HEK293 (cell line): Measurements from ENCODE around the gene MYO1G.

Experiments used
- CTCF ChIA-PET: fragments of 350-600 bp; formaldehyde crosslinking; extraction: SDS; loops from one replicate; lab custom pipeline; 2021; ENCODE audit warnings: antibody characterized with exemption; lab: Yijun Ruan, JAX
- POLR2A ChIA-PET: fragments of 300-600 bp; formaldehyde crosslinking; extraction: SDS; loops from one replicate; lab custom pipeline; 2020; ENCODE audit warnings: antibody characterized with exemption, inconsistent platforms; lab: Yijun Ruan, JAX
- H3K27ac ChIP-seq: fragments of 200-500 bp; sonication (Bioruptor generic); 2 replicates; pipeline ENCODE4 v1.5.1; 2014; ENCODE audit warnings: low read depth, low read length, control low read depth, inconsistent platforms; ENCODE audit errors: extremely low read depth
- H3K36me3 ChIP-seq, 2 experiments: fragments of 200-500 bp in 1 of 2; sonication (Bioruptor generic) in 1 of 2; 1 replicate in 1 of 2; 2 replicates in 1 of 2; pipeline ENCODE4 v1.5.1; 2014 to 2017; ENCODE audit warnings: inconsistent platforms in 2 of 2, low read length in 2 of 2; ENCODE audit not compliant: control insufficient read depth in 2 of 2, insufficient read depth in 1 of 2
- H3K4me1 ChIP-seq: fragments of 200-500 bp; sonication (Bioruptor generic); 2 replicates; pipeline ENCODE4 v1.5.1; 2014; ENCODE audit warnings: mild to moderate bottlenecking, low read length, inconsistent platforms; ENCODE audit not compliant: control insufficient read depth, insufficient read depth
- H3K4me3 ChIP-seq: 2 replicates; pipeline ENCODE4 v1.5.1; 2011; ENCODE audit warnings: low read depth, mild to moderate bottlenecking, control low read depth, low read length, moderate library complexity
- H3K9me3 ChIP-seq: fragments of 200-500 bp; sonication (Bioruptor generic); 2 replicates; pipeline ENCODE4 v1.5.1; 2014; ENCODE audit warnings: low read depth, low read length, inconsistent platforms; ENCODE audit not compliant: control insufficient read depth, insufficient read depth
- BCL6B ChIP-seq: fragments of 450-650 bp; formaldehyde crosslinking; IDR thresholded peaks from 2 replicates; pipeline ENCODE4 v1.5.1; 2017; ENCODE audit warnings: missing biosample characterization, missing genetic modification characterization
- HIC1 ChIP-seq: fragments of 450-650 bp; formaldehyde crosslinking; IDR thresholded peaks from 2 replicates; pipeline ENCODE4 v1.5.1; 2016; ENCODE audit warnings: missing biosample characterization, missing genetic modification characterization
- HOXD13 ChIP-seq: sonication (generic); formaldehyde crosslinking; IDR thresholded peaks from 2 replicates; pipeline ENCODE4 v1.8.0; 2022; ENCODE audit warnings: missing genetic modification reagents, borderline replicate concordance
- KLF10 ChIP-seq: fragments of 450-650 bp; IDR thresholded peaks from 2 replicates; pipeline ENCODE4 v1.5.1; 2018; ENCODE audit warnings: missing biosample characterization, mild to moderate bottlenecking, missing genetic modification characterization
- ZBTB48 ChIP-seq: fragments of 450-650 bp; formaldehyde crosslinking; IDR thresholded peaks from 2 replicates; pipeline ENCODE4 v1.5.1; 2016; ENCODE audit warnings: missing biosample characterization, missing genetic modification characterization
- ZBTB8A ChIP-seq: fragments of 450-650 bp; formaldehyde crosslinking; IDR thresholded peaks from 2 replicates; pipeline ENCODE4 v1.5.1; 2016; ENCODE audit warnings: missing biosample characterization, missing genetic modification characterization
- ZFP3 ChIP-seq: fragments of 450-650 bp; formaldehyde crosslinking; IDR thresholded peaks from 2 replicates; pipeline ENCODE4 v1.5.1; 2016; ENCODE audit warnings: low read depth, missing biosample characterization, missing genetic modification characterization
- ZNF112 ChIP-seq: fragments of 450-650 bp; formaldehyde crosslinking; IDR thresholded peaks from 2 replicates; pipeline ENCODE4 v1.5.0; 2017; ENCODE audit warnings: missing biosample characterization, missing genetic modification characterization
- ZNF2 ChIP-seq: fragments of 450-650 bp; formaldehyde crosslinking; IDR thresholded peaks from 2 replicates; pipeline ENCODE4 v1.5.1; 2016; ENCODE audit warnings: missing biosample characterization, missing genetic modification characterization
- ZNF221 ChIP-seq: fragments of 450-650 bp; formaldehyde crosslinking; IDR thresholded peaks from 2 replicates; pipeline ENCODE4 v1.5.1; 2017; ENCODE audit warnings: missing biosample characterization, missing genetic modification characterization, borderline replicate concordance
- ZNF449 ChIP-seq: fragments of 450-650 bp; formaldehyde crosslinking; IDR thresholded peaks from 2 replicates; pipeline ENCODE4 v1.5.1; 2017; ENCODE audit warnings: missing biosample characterization, mild to moderate bottlenecking, missing genetic modification characterization, moderate library complexity
- ZNF473 ChIP-seq: fragments of 450-650 bp; formaldehyde crosslinking; IDR thresholded peaks from 2 replicates; pipeline ENCODE4 v1.5.1; 2017; ENCODE audit warnings: missing biosample characterization, missing genetic modification characterization
- ZNF501 ChIP-seq: fragments of 450-650 bp; formaldehyde crosslinking; IDR thresholded peaks from 2 replicates; pipeline ENCODE4 v1.5.1; 2016; ENCODE audit warnings: missing biosample characterization, missing genetic modification characterization
- ZNF514 ChIP-seq: fragments of 450-650 bp; formaldehyde crosslinking; IDR thresholded peaks from 2 replicates; pipeline ENCODE4 v1.5.1; 2016; ENCODE audit warnings: missing biosample characterization, missing genetic modification characterization
- ZNF529 ChIP-seq: fragments of 450-650 bp; formaldehyde crosslinking; IDR thresholded peaks from 2 replicates; pipeline ENCODE4 v1.5.1; 2017; ENCODE audit warnings: missing genetic modification characterization, missing biosample characterization; ENCODE audit not compliant: insufficient replicate concordance
- ZNF544 ChIP-seq: fragments of 450-650 bp; formaldehyde crosslinking; IDR thresholded peaks from 2 replicates; pipeline ENCODE4 v1.5.0; 2017; ENCODE audit warnings: missing biosample characterization, missing genetic modification characterization
- ZNF548 ChIP-seq: fragments of 450-650 bp; formaldehyde crosslinking; IDR thresholded peaks from 2 replicates; pipeline ENCODE4 v1.5.1; 2016; ENCODE audit warnings: missing biosample characterization, missing genetic modification characterization
- ZNF555 ChIP-seq: fragments of 450-650 bp; formaldehyde crosslinking; conservative IDR thresholded peaks from 2 replicates; pipeline ENCODE4 v1.5.1; 2017; ENCODE audit warnings: missing biosample characterization, mild to moderate bottlenecking, missing genetic modification characterization, inconsistent platforms
- ZSCAN16 ChIP-seq: fragments of 450-650 bp; formaldehyde crosslinking; IDR thresholded peaks from 2 replicates; pipeline ENCODE4 v1.5.1; 2016; ENCODE audit warnings: missing biosample characterization, missing genetic modification characterization
- ZSCAN18 ChIP-seq: fragments of 450-650 bp; formaldehyde crosslinking; IDR thresholded peaks from 2 replicates; pipeline ENCODE4 v1.5.1; 2016; ENCODE audit warnings: missing biosample characterization, missing genetic modification characterization

The MYO1G gene

GRCh38 chr7:44963364-44964290, 15.2 kb downstream of the MYO1G start:
- no peak overlapping the region for H3K4me3 ChIP-seq
- TF ChIP-seq ZNF473 (tag by site-specific recombination), result no peak
- H3K27ac ChIP-seq, result no peak overlapping the region
- no peaks in the 10 kb centered on the region for H3K36me3 ChIP-seq
- ChIA-PET POLR2A (no interaction called here), CTCF (interaction anchor here (0.6 to 2.9 kb wide), 5 partner anchors 10 to 1328 kb away, joined by 3 to 18 read pairs (median 5); no protein-coding TSS in a partner anchor)
- H3K9me3 ChIP-seq, result no peaks in the 10 kb centered on the region
- no peaks in the 10 kb centered on the region for H3K4me1 ChIP-seq

GRCh38 chr7:44962483-44963251, 16.1 kb downstream of the MYO1G start:
- H3K4me3 ChIP-seq, result no peak overlapping the region
- no peak overlapping the region for H3K27ac ChIP-seq
- TF ChIP-seq ZBTB48, result no peak
- no peak for TF ChIP-seq ZFP3
- no peak for TF ChIP-seq HOXD13 (CRISPR knock-in tag)
- no peak for TF ChIP-seq ZNF514 (tag by site-specific recombination)
- no peak for TF ChIP-seq ZNF221 (tag by site-specific recombination)
- TF ChIP-seq ZNF112 (tag by site-specific recombination), result no peak
- TF ChIP-seq ZNF548 (tag by site-specific recombination), result no peak
- no peak for TF ChIP-seq ZNF544 (tag by site-specific recombination)
- no peak for TF ChIP-seq ZBTB8A (tag by site-specific recombination)
- no peak for TF ChIP-seq ZNF529
- TF ChIP-seq ZNF449, result no peak
- TF ChIP-seq ZSCAN18 (tag by site-specific recombination), result no peak
- TF ChIP-seq KLF10 (tag by site-specific recombination), result no peak
- TF ChIP-seq ZNF555 (tag by site-specific recombination), result no peak
- no peak for TF ChIP-seq HIC1 (tag by site-specific recombination)
- no peak for TF ChIP-seq ZNF501 (tag by site-specific recombination)
- TF ChIP-seq BCL6B (tag by site-specific recombination), result no peak
- no peak for TF ChIP-seq ZSCAN16 (tag by site-specific recombination)
- no peak for TF ChIP-seq ZNF2 (tag by site-specific recombination)
- H3K4me1 ChIP-seq, result no peaks in the 10 kb centered on the region
- no peaks in the 10 kb centered on the region for H3K9me3 ChIP-seq
- POLR2A ChIA-PET, result no interaction called here
- H3K36me3 ChIP-seq, result no peaks in the 10 kb centered on the region
- CTCF ChIA-PET, result interaction anchor here (2.9 kb wide), 1 partner anchor 11 kb away, joined by 18 read pairs; no protein-coding TSS in a partner anchor
